CD14-positive monocyte (primary cell): Measurements from ENCODE around the gene SH3GLB1. TPM values are rescaled to one million over a fixed set of nuclear protein-coding genes. Genes with fewer than 3 reads are reported as not detected.

Source experiments
- DNase-seq, 3 donors: peaks; one replicate each; pipeline ENCODE4 v3.0.0-alpha.2; 2011 to 2022
- H2AFZ ChIP-seq: 2 replicates; pipeline ENCODE4 v1.6.0; 2012; ENCODE audit warnings: mild to moderate bottlenecking, low read depth, low read length, inconsistent platforms; ENCODE audit not compliant: insufficient read depth, poor library complexity, severe bottlenecking
- H3K27ac ChIP-seq, 2 donors: 1 replicate in 1 of 2; 2 replicates in 1 of 2; pipeline ENCODE4 v1.5.1; 2012 to 2013; ENCODE audit warnings: low read length in 2 of 2, control low read depth in 1 of 2, inconsistent platforms in 1 of 2, low read depth in 1 of 2, mild to moderate bottlenecking in 1 of 2
- H3K27me3 ChIP-seq, 2 donors: one replicate each; pipeline versions ENCODE4 v1.6.0 to v1.6.1; 2011 to 2013; ENCODE audit warnings: low read length in 2 of 2; ENCODE audit not compliant: control insufficient read depth in 2 of 2, insufficient read depth in 2 of 2
- H3K36me3 ChIP-seq, 2 donors: replicated peaks in 1 of 2; 1 replicate in 1 of 2; 2 replicates in 1 of 2; pipeline versions ENCODE4 v1.5.1 to v1.6.1; 2012 to 2013; ENCODE audit warnings: low read length in 2 of 2, control low read depth in 1 of 2, inconsistent platforms in 1 of 2, mild to moderate bottlenecking in 1 of 2; ENCODE audit not compliant: insufficient read depth in 2 of 2, control insufficient read depth in 1 of 2
- H3K4me1 ChIP-seq, 2 donors: 1 replicate in 1 of 2; 2 replicates in 1 of 2; pipeline versions ENCODE4 v1.5.1 to v1.6.1; 2012 to 2013; ENCODE audit warnings: low read length in 2 of 2, control low read depth in 1 of 2, inconsistent platforms in 1 of 2, mild to moderate bottlenecking in 1 of 2, moderate library complexity in 1 of 2; ENCODE audit not compliant: insufficient read depth in 2 of 2, control insufficient read depth in 1 of 2
- H3K4me2 ChIP-seq: replicated peaks from 2 replicates; pipeline ENCODE3; 2012; ENCODE audit warnings: low read length, moderate library complexity, mild to moderate bottlenecking; ENCODE audit not compliant: poor library complexity, severe bottlenecking; ENCODE audit errors: extremely low read depth
- H3K4me3 ChIP-seq, 3 experiments: fragments of 200-600 bp in 1 of 3; sonication (generic) in 1 of 3; replicated peaks in 1 of 3; 1 replicate in 2 of 3; 2 replicates in 1 of 3; pipeline ENCODE4 v1.5.1; 2011 to 2013; ENCODE audit warnings: low read length in 3 of 3, mild to moderate bottlenecking in 3 of 3, control low read depth in 2 of 3, low read depth in 2 of 3, inconsistent platforms in 1 of 3, moderate library complexity in 1 of 3
- H3K79me2 ChIP-seq: 2 replicates; pipeline ENCODE4 v1.6.0; 2012; ENCODE audit warnings: mild to moderate bottlenecking, control low read depth, inconsistent platforms, low read length, moderate library complexity; ENCODE audit not compliant: insufficient read depth
- H3K9ac ChIP-seq: 2 replicates; pipeline ENCODE4 v1.6.0; 2017; ENCODE audit warnings: low read length, mild to moderate bottlenecking; ENCODE audit not compliant: insufficient read depth, poor library complexity, severe bottlenecking
- H3K9me3 ChIP-seq, 2 donors: replicated peaks in 1 of 2; 1 replicate in 1 of 2; 2 replicates in 1 of 2; pipeline versions ENCODE4 v1.5.1 to v1.6.1; 2012 to 2013; ENCODE audit warnings: low read length in 2 of 2, control low read depth in 1 of 2; ENCODE audit not compliant: control insufficient read depth in 1 of 2, insufficient read depth in 1 of 2
- H4K20me1 ChIP-seq: 2 replicates; pipeline ENCODE4 v1.6.0; 2012; ENCODE audit warnings: mild to moderate bottlenecking, low read length, control low read depth, moderate library complexity; ENCODE audit not compliant: insufficient read depth
- H3K27ac Mint-ChIP-seq, 7 donors: one replicate each; pipeline ENCODE4 v1.8.0; 2020; ENCODE audit warnings: mild to moderate bottlenecking in 7 of 7, mixed read lengths in 7 of 7, moderate library complexity in 6 of 7, inconsistent platforms in 2 of 7
- H3K27me3 Mint-ChIP-seq, 3 donors: one replicate each; pipeline ENCODE4 v1.8.0; 2021 to 2022; ENCODE audit warnings: low read depth in 3 of 3, mild to moderate bottlenecking in 3 of 3, mixed read lengths in 3 of 3, moderate library complexity in 3 of 3, inconsistent platforms in 1 of 3
- H3K36me3 Mint-ChIP-seq, 2 donors: one replicate each; pipeline ENCODE4 v1.8.0; 2020; ENCODE audit warnings: mixed read lengths in 2 of 2, inconsistent platforms in 1 of 2, mild to moderate bottlenecking in 1 of 2
- H3K4me1 Mint-ChIP-seq: one replicate; pipeline ENCODE4 v1.8.0; 2020; ENCODE audit warnings: mild to moderate bottlenecking, mixed read lengths
- H3K4me3 Mint-ChIP-seq, 2 donors: one replicate each; pipeline ENCODE4 v1.8.0; 2020; ENCODE audit warnings: mild to moderate bottlenecking in 2 of 2, mixed read lengths in 2 of 2, moderate library complexity in 1 of 2
- H3K9me3 Mint-ChIP-seq, 7 donors: one replicate each; pipeline ENCODE4 v1.8.0; 2020 to 2022; ENCODE audit warnings: mixed read lengths in 7 of 7, mild to moderate bottlenecking in 6 of 7, moderate library complexity in 6 of 7, inconsistent platforms in 2 of 7
- WGBS: methylation state at CpG from one replicate; pipeline ENCODE4 v1.1.5; 2013; ENCODE audit warnings: missing lambda C conversion rate; ENCODE audit not compliant: insufficient coverage; 5-methylcytosine and 5-hydroxymethylcytosine counted together
- intact Hi-C, 2 donors: fragments of 100-400 bp; cut with micrococcal nuclease; formaldehyde crosslinking; loops; one replicate each; pipeline versions ENCODE4 v1.15.0 to v1.15.1; 2023
- polyA plus RNA-seq, 3 donors: library from polyadenylated mRNA; depleted of rRNA in 1 of 3; unstranded in 2 of 3; stranded (reverse) in 1 of 3; fragments of 300-500 nt in 2 of 3; fragments of >200 nt in 1 of 3; fragmentation: Illumina TruSeq in 2 of 3; gene quantifications; 1 replicate in 2 of 3; 2 replicates in 1 of 3; pipeline ENCODE4 v1.2.3, GENCODE V29; 2012 to 2021
- TF ChIP-seq, protein P1 (sequence below): fragments of 200-600 bp; IDR thresholded peaks from one replicate; pipeline ENCODE4 v1.8.0; 2022; ENCODE audit warnings: antibody characterized with exemption, mild to moderate bottlenecking

SH3GLB1 gene
- polyA plus RNA-seq, 3 donors = 21.9 to 92.3 (median 75.8) TPM

DNA sequence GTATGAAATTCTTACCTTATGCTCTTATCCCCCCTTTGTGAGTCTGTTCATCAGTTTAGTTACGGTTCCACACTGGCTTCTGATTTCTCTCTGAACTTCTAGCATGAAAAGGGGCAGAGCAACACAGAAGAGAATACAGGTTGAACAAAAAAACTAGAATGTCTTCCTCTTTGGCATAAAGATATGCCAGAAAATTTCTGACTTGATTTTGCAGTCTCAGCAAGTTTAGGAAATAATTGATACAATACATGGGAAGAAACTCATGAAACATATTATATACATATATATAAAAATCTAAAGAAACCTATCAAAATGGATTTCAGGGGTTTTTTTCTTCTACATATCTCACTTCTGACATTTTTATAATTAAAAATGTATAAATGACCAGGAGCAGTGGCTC, 27.0 kb downstream of the SH3GLB1 start:
- no peaks in the 10 kb centered on the region for H3K4me1 ChIP-seq
- Mint-ChIP-seq H3K27ac (no peak overlapping the region), H3K27me3 (no peaks in the 10 kb centered on the region), H3K4me3 (no peak overlapping the region), H3K36me3 (peaks cover 57 to 70% of the 10 kb centered on the region in 2 donors), H3K4me1 (no peaks in the 10 kb centered on the region), H3K9me3 (no peaks in the 10 kb centered on the region)
- WGBS = no CpG with 5 or more reads among the region's 1 CpG
- H3K27ac ChIP-seq = no peak overlapping the region
- TF ChIP-seq, protein P1, sequence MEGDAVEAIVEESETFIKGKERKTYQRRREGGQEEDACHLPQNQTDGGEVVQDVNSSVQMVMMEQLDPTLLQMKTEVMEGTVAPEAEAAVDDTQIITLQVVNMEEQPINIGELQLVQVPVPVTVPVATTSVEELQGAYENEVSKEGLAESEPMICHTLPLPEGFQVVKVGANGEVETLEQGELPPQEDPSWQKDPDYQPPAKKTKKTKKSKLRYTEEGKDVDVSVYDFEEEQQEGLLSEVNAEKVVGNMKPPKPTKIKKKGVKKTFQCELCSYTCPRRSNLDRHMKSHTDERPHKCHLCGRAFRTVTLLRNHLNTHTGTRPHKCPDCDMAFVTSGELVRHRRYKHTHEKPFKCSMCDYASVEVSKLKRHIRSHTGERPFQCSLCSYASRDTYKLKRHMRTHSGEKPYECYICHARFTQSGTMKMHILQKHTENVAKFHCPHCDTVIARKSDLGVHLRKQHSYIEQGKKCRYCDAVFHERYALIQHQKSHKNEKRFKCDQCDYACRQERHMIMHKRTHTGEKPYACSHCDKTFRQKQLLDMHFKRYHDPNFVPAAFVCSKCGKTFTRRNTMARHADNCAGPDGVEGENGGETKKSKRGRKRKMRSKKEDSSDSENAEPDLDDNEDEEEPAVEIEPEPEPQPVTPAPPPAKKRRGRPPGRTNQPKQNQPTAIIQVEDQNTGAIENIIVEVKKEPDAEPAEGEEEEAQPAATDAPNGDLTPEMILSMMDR = no peak
- no peak overlapping the region for H3K4me2 ChIP-seq
- peaks cover 74 to 100% of the 10 kb centered on the region in 2 donors for H3K36me3 ChIP-seq
- no peak overlapping the region for H3K4me3 ChIP-seq
- no peaks in the 10 kb centered on the region for H3K79me2 ChIP-seq
- no peak for DNase-seq
- H2AFZ ChIP-seq = no peak overlapping the region
- no peaks in the 10 kb centered on the region for H3K27me3 ChIP-seq
- H3K9me3 ChIP-seq = no peaks in the 10 kb centered on the region
- H3K9ac ChIP-seq = no peak overlapping the region
- intact Hi-C loops = no loop called here
- peaks cover 32% of the 10 kb centered on the region for H4K20me1 ChIP-seq

DNA sequence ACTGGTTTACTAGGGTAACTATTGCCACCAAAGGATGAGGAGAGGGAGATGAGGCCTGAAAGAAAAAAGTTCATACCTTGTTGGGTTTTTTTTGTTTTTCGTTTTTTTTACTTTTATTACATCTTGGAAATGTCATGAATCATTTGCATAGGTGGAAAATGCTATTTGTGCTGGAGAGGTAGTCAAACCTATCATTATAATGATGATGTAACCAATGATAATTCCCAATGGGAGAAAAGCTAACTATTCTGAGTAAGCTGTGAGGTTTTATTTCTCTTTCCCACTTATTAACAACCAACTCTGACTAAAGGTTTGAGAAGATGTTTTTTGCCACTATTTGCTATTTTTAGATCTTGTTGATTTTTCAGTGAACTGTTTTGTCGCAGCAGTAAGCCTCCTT, 29.0 kb downstream of the SH3GLB1 start:
- Histone ChIP-seq H3K27me3 (no peaks in the 10 kb centered on the region), H3K36me3 (peaks cover 74 to 100% of the 10 kb centered on the region in 2 donors), H3K27ac (no peak overlapping the region), H3K4me3 (no peak overlapping the region), H3K4me1 (no peaks in the 10 kb centered on the region), H4K20me1 (peaks cover 22% of the 10 kb centered on the region), H2AFZ (no peak overlapping the region), H3K9me3 (no peaks in the 10 kb centered on the region), H3K9ac (no peak overlapping the region), H3K4me2 (no peak overlapping the region), H3K79me2 (no peaks in the 10 kb centered on the region)
- no peaks in the 10 kb centered on the region for H3K4me1 Mint-ChIP-seq
- no CpG with 5 or more reads among the region's 2 CpGs for WGBS
- no peak overlapping the region for H3K4me3 Mint-ChIP-seq
- H3K27ac Mint-ChIP-seq = peak overlapping the region in 1 of 7 donors; percentile 63
- TF ChIP-seq, protein P1 = no peak
- intact Hi-C loops = no loop called here
- H3K27me3 Mint-ChIP-seq = peaks cover 0 to 2% (median 0%) of the 10 kb centered on the region in 3 donors
- no peak for DNase-seq
- H3K36me3 Mint-ChIP-seq = peaks cover 57 to 61% of the 10 kb centered on the region in 2 donors
- H3K9me3 Mint-ChIP-seq = no peaks in the 10 kb centered on the region
